NCI-H1694 (cell line): ENCODE measurements around the gene ADGRG3.

Experiments used
- DNase-seq: peaks from one replicate; lab custom pipeline; 2025; lab: John Stamatoyannopoulos, UW

ADGRG3 gene

GRCh38 chr16:57646388-57647039 lies 21.6 kb upstream of the ADGRG3 start:
- no peak for DNase-seq

- DNase-seq = no peak
Measured at GRCh38 chr16:57647136-57647875, 20.8 kb upstream of the ADGRG3 start.

GRCh38 chr16:57648125-57648524 lies 20.0 kb upstream of the ADGRG3 start:
- DNase-seq = no peak

GRCh38 chr16:57648581-57649442 lies 19.3 kb upstream of the ADGRG3 start:
- peak; percentile 78 for DNase-seq

GRCh38 chr16:57649443-57649751 lies 18.7 kb upstream of the ADGRG3 start:
- DNase-seq = no peak

- DNase-seq = no peak
Measured at GRCh38 chr16:57649846-57650245, 18.3 kb upstream of the ADGRG3 start.

- no peak for DNase-seq
Measured at GRCh38 chr16:57651344-57652333, 16.5 kb upstream of the ADGRG3 start.

- no peak for DNase-seq
Measured at GRCh38 chr16:57652695-57653471, 15.2 kb upstream of the ADGRG3 start.

- DNase-seq = no peak
Measured at GRCh38 chr16:57653936-57654335, 14.2 kb upstream of the ADGRG3 start.

GRCh38 chr16:57656342-57656955 lies 11.7 kb upstream of the ADGRG3 start:
- no peak for DNase-seq

- DNase-seq = no peak
Measured at GRCh38 chr16:57657228-57657627, 10.9 kb upstream of the ADGRG3 start.

- no peak for DNase-seq
Measured at GRCh38 chr16:57658130-57658877, 9.8 kb upstream of the ADGRG3 start.

GRCh38 chr16:57658878-57659674 lies 9.0 kb upstream of the ADGRG3 start:
- DNase-seq = no peak

GRCh38 chr16:57660715-57661463 lies 7.2 kb upstream of the ADGRG3 start:
- no peak for DNase-seq

GRCh38 chr16:57661510-57661909 lies 6.6 kb upstream of the ADGRG3 start:
- DNase-seq = no peak

- no peak for DNase-seq
Measured at GRCh38 chr16:57661936-57662906, 5.9 kb upstream of the ADGRG3 start.

GRCh38 chr16:57663436-57663835 lies 4.7 kb upstream of the ADGRG3 start:
- no peak for DNase-seq
